ENCODE data around the gene SYCE3.

The SYCE3 gene

GRCh38 chr22:50507991-50508884 lies 54.5 kb downstream of the SYCE3 start, which contains the start of gene NCAPH2:
Gene NCAPH2 (plus strand): TSS chr22:50508224. CDS start chr22:50508338, 114 bp downstream.
- H2AFZ ChIP-seq (ENCODE audit: low read depth, low read length, severe bottlenecking): peak within 1 kb of the TSS; percentile 76
- peak within 1 kb of the TSS; percentile 86 for H3K27ac ChIP-seq (ENCODE audit: low read depth, low read length)
- peak within 1 kb of the TSS; percentile 86 for H3K4me3 ChIP-seq (ENCODE audit: insufficient read depth, low read length, poor library complexity, severe bottlenecking)
- H3K27me3 ChIP-seq (ENCODE audit: low read length): no peaks in the 10 kb centered on the region
- H3K36me3 ChIP-seq (ENCODE audit: low read length): peaks cover 8% of the 10 kb centered on the region; the same call in 1 of the 2 replicates
- H3K4me2 ChIP-seq (ENCODE audit: low read depth, low read length, poor library complexity, severe bottlenecking): peak within 1 kb of the TSS; percentile 96
- no peaks in the 10 kb centered on the region for H3K9me3 ChIP-seq (ENCODE audit: insufficient read depth, low read length)
- H4K20me1 ChIP-seq (ENCODE audit: low read depth, low read length): no peaks in the 10 kb centered on the region
- H3K9ac ChIP-seq (ENCODE audit: low read length): peak within 1 kb of the TSS; percentile 93
- TF ChIP-seq CTCF (IDR thresholded peaks at IDR 0.05; ENCODE audit: insufficient read depth, low read length, poor library complexity, severe bottlenecking): no peak
- TF ChIP-seq EZH2phosphoT487 (conservative IDR thresholded peaks at IDR 0.05; ENCODE audit: low read length): no peak
- peaks cover 9% of the 10 kb centered on the region for H3F3A ChIP-seq (ENCODE audit: insufficient read depth)
- no peaks in the 10 kb centered on the region for H3K9me2 ChIP-seq (replicated peaks; ENCODE audit: insufficient read depth, low read length)
- peaks cover 52% of the 10 kb centered on the region for H3K79me2 ChIP-seq (ENCODE audit: insufficient read depth, low read length)

GRCh38 chr22:50507421-50507990 lies 55.2 kb downstream of the SYCE3 start, which contains the start of gene LMF2:
Gene LMF2 (minus strand): TSS chr22:50507702. CDS start chr22:50507675, 27 bp downstream.
- no peaks in the 10 kb centered on the region for H4K20me1 ChIP-seq (ENCODE audit: low read depth, low read length)
- H3K9ac ChIP-seq (ENCODE audit: low read length): peak within 1 kb of the TSS; percentile 93
- H3K4me3 ChIP-seq (ENCODE audit: insufficient read depth, low read length, poor library complexity, severe bottlenecking): peak within 1 kb of the TSS; percentile 86
- H3F3A ChIP-seq (ENCODE audit: insufficient read depth): peaks cover 9% of the 10 kb centered on the region
- TF ChIP-seq CTCF (IDR thresholded peaks at IDR 0.05; ENCODE audit: insufficient read depth, low read length, poor library complexity, severe bottlenecking): no peak
- no peak for TF ChIP-seq EZH2phosphoT487 (conservative IDR thresholded peaks at IDR 0.05; ENCODE audit: low read length)
- peaks cover 45% of the 10 kb centered on the region for H3K79me2 ChIP-seq (ENCODE audit: insufficient read depth, low read length)
- peak within 1 kb of the TSS; percentile 96 for H3K4me2 ChIP-seq (ENCODE audit: low read depth, low read length, poor library complexity, severe bottlenecking)
- peaks cover 4% of the 10 kb centered on the region; the same call in 1 of the 2 replicates for H3K36me3 ChIP-seq (ENCODE audit: low read length)
- H3K9me3 ChIP-seq (ENCODE audit: insufficient read depth, low read length): no peaks in the 10 kb centered on the region
- no peaks in the 10 kb centered on the region for H3K9me2 ChIP-seq (replicated peaks; ENCODE audit: insufficient read depth, low read length)
- peak within 1 kb of the TSS; percentile 86 for H3K27ac ChIP-seq (ENCODE audit: low read depth, low read length)
- no peaks in the 10 kb centered on the region for H3K27me3 ChIP-seq (ENCODE audit: low read length)
- peak within 1 kb of the TSS; percentile 76 for H2AFZ ChIP-seq (ENCODE audit: low read depth, low read length, severe bottlenecking)

- Histone ChIP-seq H3K9me2 (replicated peaks; ENCODE audit: insufficient read depth, low read length) (no peaks in the 10 kb centered on the region), H3K4me2 (ENCODE audit: low read depth, low read length, poor library complexity, severe bottlenecking) (peak overlapping the region; percentile 85), H3F3A (ENCODE audit: insufficient read depth) (peaks cover 9% of the 10 kb centered on the region), H3K9ac (ENCODE audit: low read length) (peak overlapping the region; percentile 93), H3K79me2 (ENCODE audit: insufficient read depth, low read length) (peaks cover 38% of the 10 kb centered on the region), H2AFZ (ENCODE audit: low read depth, low read length, severe bottlenecking) (peak overlapping the region; percentile 76), H3K4me3 (ENCODE audit: insufficient read depth, low read length, poor library complexity, severe bottlenecking) (peak overlapping the region; percentile 86), H3K36me3 (ENCODE audit: low read length) (no peaks in the 10 kb centered on the region), H3K9me3 (ENCODE audit: insufficient read depth, low read length) (no peaks in the 10 kb centered on the region), H4K20me1 (ENCODE audit: low read depth, low read length) (no peaks in the 10 kb centered on the region), H3K27me3 (ENCODE audit: low read length) (no peaks in the 10 kb centered on the region), H3K27ac (ENCODE audit: low read depth, low read length) (peak overlapping the region; percentile 53)
- TF ChIP-seq EZH2phosphoT487 (conservative IDR thresholded peaks at IDR 0.05; ENCODE audit: low read length) (no peak), CTCF (IDR thresholded peaks at IDR 0.05; ENCODE audit: insufficient read depth, low read length, poor library complexity, severe bottlenecking) (no peak)
Observed at GRCh38 chr22:50506611-50507420, 55.9 kb downstream of the SYCE3 start.
